ENCODE measurements around the gene SMC6.

DNA sequence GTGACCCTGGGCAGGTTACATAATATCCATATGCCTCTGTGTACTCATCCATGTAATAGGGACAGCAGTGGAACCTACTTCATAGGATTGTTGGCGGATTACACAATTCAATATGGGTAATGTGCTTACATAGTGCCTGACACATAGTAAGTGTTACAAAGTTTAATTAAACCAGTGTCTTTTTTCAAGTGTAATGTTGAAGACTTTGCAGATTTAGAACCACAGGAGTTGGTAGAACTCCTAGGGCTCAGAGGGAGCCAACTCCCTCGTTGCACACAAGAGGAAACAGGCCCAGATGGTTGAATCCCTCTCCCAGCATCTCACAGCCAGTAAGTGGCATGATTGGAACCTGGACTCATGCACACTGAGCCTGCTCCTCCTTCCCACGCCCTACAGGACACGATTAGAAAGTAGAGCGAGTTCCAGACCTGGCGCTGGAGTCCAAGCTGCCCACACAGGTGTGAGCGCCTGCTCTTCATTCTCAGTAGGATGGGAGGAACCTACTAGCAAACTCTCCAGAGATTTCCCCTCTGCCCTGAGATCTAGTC, 115.3 kb downstream of the SMC6 start:
- no peak for TF ChIP-seq CTCF (IDR thresholded peaks at IDR 0.05)
- TF ChIP-seq POLR2A (IDR thresholded peaks at IDR 0.05) = no peak
- no peak for TF ChIP-seq POLR2AphosphoS5 (IDR thresholded peaks at IDR 0.05)

All from breast epithelium (tissue), 3 donors.